DMS 273 treated with DMSO at 0.1 percent for 48 hours (cell line): Measurements from ENCODE around the gene SF3B4.

Experiments
- DNase-seq: peaks from one replicate; lab custom pipeline; 2025; lab: John Stamatoyannopoulos, UW

The SF3B4 gene

GRCh38 chr1:149932474-149932873 lies 4.9 kb upstream of the SF3B4 start:
- no peak for DNase-seq

- DNase-seq = no peak
These were observed 3.7 kb upstream of the SF3B4 start for GRCh38 chr1:149931212-149931790.

GRCh38 chr1:149929856-149930255 lies 2.3 kb upstream of the SF3B4 start:
- DNase-seq = no peak

GRCh38 chr1:149928401-149928724 lies 760 bp upstream of the SF3B4 start:
- DNase-seq = no peak

GRCh38 chr1:149927056-149927562 lies 494 bp downstream of the SF3B4 start:
- DNase-seq = no peak

- DNase-seq = no peak
These were observed 1.3 kb downstream of the SF3B4 start for GRCh38 chr1:149926296-149926695.

GRCh38 chr1:149925751-149926150 lies 1.9 kb downstream of the SF3B4 start:
- DNase-seq = no peak

- no peak for DNase-seq
These were observed 2.3 kb downstream of the SF3B4 start for GRCh38 chr1:149925345-149925744.

- DNase-seq = no peak
These were observed 4.0 kb downstream of the SF3B4 start for GRCh38 chr1:149923626-149924025.

- peak; percentile 47 for DNase-seq
These were observed 9.9 kb downstream of the SF3B4 start, which contains the start of gene SV2A for GRCh38 chr1:149917571-149918144. Gene SV2A, minus strand, starts transcription at chr1:149917844. Its CDS starts 4,004 bp downstream, at chr1:149913840.

GRCh38 chr1:149916898-149917252 lies 10.7 kb downstream of the SF3B4 start:
- no peak for DNase-seq

GRCh38 chr1:149916193-149916897 lies 11.3 kb downstream of the SF3B4 start:
- no peak for DNase-seq

GRCh38 chr1:149915429-149916192 lies 12.0 kb downstream of the SF3B4 start:
- DNase-seq = no peak

GRCh38 chr1:149914545-149914944 lies 13.1 kb downstream of the SF3B4 start:
- no peak for DNase-seq

- DNase-seq = no peak
These were observed 21.0 kb downstream of the SF3B4 start for GRCh38 chr1:149906570-149907075.

GRCh38 chr1:149903836-149904491 lies 23.6 kb downstream of the SF3B4 start:
- DNase-seq = no peak

GRCh38 chr1:149899460-149900284 lies 27.9 kb downstream of the SF3B4 start, which contains the start of gene BOLA1:
Gene BOLA1, plus strand, starts transcription at chr1:149899568. Its CDS starts 492 bp downstream, at chr1:149900060.
- DNase-seq = peak; percentile 66

- no peak for DNase-seq
These were observed 31.0 kb downstream of the SF3B4 start for GRCh38 chr1:149896575-149896974.

GRCh38 chr1:149888999-149889289 lies 38.7 kb downstream of the SF3B4 start:
- DNase-seq = no peak

GRCh38 chr1:149888247-149888998 lies 39.2 kb downstream of the SF3B4 start:
- peak; percentile 94 for DNase-seq
